LHCN-M2 (cell line): ENCODE results near the gene CCR4. TPM values are rescaled to one million over a fixed set of nuclear protein-coding genes. Genes with fewer than 3 reads are reported as not detected.
A peak's percentile ranks its signal among the peaks of the same experiment; 100 is the strongest.
"Not testable (repeated sequence)": the region's sequence is repeated elsewhere in the genome, so short reads cannot be mapped to it uniquely, and the experiment has no call there.

Source experiments
- DNase-seq: peaks from one replicate; pipeline ENCODE4 v3.0.0-alpha.2; 2012; ENCODE audit warnings: low read depth
- polyA plus RNA-seq: library from polyadenylated mRNA; unstranded; fragments of >200 nt; gene quantifications from one replicate; pipeline ENCODE4 v1.2.1, GENCODE V29; 2012; ENCODE audit warnings: missing spikeins
- total RNA-seq: library from RNA; depleted of rRNA; stranded (reverse); fragments of >200 nt; gene quantifications from 2 replicates; pipeline ENCODE4 v1.2.3, GENCODE V29; 2014; rRNA removed

Gene CCR4
- total RNA-seq, result not detected in 2 replicates
- polyA plus RNA-seq, result not detected

DNA sequence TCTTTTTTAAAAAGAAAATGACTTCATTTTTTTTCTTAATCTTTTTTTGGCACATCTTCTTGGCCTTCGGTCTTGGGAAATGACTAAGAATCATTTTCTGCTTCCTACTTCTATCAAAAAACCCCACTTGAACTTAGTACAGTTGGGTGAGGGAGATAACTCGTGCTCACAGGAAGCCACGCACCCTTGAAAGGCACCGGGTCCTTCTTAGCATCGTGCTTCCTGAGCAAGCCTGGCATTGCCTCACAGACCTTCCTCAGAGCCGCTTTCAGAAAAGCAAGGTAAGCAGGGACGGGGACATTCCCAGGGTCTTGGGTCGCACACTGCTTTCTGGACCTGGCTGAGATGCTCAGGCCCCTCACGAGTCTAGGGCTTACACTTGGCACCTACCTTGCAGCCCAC is at the start of gene CCR4:
Gene CCR4 (plus strand): TSS at position 235 of the 402 bp plus-strand sequence. CDS start 1,779 bp downstream, outside the sequence.
- no peak for DNase-seq

DNA sequence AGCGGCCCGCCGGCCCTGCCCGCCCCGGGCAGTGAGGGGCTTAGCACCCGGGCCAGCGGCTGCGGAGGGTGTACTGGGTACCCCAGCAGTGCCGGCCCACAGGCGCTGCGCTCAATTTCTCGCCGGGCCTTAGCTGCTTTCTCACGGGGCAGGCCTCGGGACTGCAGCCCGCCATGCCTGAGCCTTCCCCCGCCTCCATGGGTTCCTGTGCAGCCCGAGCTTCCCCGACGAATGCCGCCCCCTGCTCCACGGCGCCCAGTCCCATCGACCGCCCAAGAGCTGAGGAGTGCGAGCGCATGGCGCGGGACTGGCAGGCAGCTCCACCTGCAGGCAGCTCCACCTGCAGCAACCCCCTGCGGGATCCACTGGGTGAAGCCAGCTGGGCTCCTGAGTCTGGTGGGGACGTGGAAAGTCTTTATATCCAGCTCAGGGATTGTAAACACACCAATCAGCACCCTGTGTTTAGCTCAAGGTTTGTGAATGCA is 48.5 kb upstream of the CCR4 start:
- DNase-seq, result not testable (repeated sequence)

DNA sequence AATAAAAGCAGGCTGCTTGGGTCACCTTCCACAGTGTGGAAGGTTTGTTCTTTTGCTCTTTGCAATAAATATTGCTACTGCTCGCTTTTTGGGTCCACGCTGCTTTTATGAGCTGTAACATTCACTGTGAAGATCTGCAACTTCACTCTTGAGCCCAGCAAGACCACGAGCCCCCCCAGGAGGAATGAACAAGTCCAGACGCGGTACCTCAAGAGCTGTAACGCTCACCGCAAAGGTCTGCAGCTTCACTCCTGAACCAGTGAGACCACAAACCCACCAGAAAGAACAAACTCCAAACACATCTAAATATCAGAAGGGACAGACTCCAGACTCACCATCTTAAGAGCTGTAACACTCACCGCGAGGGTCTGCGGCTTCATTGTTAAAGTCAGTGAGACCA is 47.5 kb upstream of the CCR4 start:
- no peak for DNase-seq

DNA sequence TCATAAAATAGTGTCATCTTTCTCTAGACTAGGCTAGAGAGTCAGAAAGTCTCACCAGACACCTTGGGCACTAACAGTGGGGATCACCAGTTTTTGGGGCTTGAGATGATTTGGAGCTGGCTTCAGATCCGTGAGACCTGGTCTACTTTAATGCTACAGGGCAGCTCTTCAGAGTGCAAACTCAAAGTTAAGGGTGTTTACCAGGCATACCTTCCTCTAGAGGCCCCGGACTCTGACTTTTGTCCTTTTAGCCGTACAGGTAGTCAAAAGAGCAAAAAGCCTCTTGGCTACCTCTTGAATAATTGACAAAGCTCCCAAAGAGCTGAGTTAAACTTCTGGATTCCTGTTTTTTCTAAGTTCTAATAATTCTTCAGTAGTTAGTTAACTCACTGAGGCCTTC is 41.4 kb upstream of the CCR4 start:
- DNase-seq, result no peak

DNA sequence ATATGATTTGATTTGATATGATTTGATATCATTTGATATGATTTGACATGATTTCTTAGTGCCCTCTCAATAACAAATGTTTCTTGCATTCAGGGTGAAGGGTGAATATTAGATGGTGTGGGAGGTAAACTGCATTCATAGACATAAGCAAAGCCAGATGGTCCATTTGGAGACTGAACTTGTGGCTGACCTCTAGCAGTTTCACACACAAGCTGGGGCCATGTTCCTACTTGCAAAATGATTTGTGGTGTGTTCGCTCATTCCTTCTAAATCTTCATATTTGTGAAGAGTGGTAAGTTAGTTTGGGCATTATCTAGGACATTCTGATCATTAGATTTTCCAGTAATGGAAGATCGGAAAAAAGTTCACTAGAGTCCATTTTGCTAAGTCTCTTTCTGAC is 40.5 kb upstream of the CCR4 start:
- DNase-seq, result no peak

DNA sequence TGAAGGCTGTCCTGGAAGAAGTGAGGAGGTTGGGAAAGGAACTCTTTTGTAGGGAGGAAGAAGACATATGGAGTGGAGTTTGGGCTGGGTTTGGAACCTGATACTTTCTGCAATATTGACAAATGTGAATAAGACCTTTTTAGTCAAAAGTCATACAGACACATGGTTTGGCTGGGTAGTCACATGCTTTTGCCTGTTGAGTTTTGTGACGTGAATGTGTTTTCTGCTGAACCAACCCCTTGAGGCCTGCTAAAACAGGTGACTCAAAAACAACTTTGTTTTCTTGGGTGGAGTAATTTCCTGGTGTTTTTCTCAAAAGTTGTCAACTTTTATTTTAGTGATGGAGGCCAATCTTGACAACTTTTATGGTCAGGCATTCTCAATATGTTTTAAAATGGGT is 39.4 kb upstream of the CCR4 start:
- DNase-seq, result no peak

DNA sequence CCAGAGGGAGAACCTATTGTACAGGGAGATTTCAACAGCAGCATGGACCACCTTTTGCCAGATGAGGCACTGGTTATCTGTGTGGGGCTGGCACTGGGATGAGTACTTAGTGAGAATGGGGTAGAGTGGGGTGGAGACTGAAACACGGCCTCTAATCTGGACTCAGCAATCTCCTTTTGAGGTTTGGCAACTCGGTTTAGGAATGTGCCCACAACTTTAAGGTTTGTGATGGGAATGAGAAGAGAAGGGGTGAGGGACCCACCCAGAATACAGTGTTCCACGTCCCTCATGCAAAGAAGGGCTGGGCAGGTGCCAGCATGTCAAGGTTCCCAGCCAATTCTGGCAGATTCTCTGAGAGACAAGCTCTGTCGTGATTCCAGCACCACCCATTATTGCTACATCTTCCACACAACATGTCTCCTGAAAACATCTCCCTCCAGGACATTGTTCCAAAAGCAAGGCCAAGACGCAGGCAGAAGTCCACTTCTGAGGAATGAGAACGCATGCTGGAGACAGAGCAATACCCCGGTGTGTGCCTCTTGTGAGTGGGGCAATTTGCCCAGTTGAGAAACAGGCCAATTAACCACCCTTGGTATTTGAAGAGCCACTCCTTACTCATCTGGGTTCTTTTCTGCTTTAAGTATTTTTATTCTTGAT is 37.5 kb upstream of the CCR4 start:
- no peak for DNase-seq

DNA sequence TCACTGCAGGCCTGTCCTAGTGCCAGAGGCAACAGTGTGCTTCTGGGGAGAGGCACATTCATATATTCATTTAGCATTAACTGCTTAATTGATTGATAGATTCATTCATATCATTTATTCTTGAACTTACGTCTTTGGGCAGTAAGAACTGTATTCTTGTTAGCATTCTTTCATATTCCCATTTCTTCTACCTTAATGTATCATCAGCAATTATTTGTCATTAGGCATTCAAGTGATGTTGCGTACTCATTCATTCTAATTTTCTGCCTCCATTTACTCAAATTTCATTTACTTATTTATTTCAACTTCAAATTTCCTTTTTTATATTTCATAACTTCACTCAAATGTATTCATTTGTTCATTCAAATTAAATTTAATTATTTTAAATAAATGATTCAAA is 31.5 kb upstream of the CCR4 start:
- DNase-seq, result no peak

- DNase-seq, result no peak
Measured at GRCh38 chr3:32922078-32922477, 29.4 kb upstream of the CCR4 start.

DNA sequence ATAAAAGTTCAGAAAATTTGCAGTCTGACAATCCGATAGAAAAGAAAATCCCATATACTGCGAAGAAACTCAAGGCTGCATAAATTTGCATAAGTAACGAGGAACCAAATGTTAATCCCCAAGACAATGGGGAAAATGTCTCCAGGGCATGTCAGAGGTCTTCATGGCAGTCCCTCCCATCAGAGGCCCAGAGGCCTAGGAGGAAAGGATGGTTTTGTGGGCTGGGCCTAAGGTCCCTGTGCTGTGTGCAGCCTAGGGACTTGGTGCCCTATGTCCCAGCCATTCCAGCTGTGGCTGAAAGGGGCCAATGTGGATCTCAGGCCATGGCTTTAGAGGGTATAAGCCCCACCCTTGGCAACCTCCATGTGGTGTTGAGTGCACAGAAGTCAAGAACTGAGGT is 21.3 kb upstream of the CCR4 start:
- no peak for DNase-seq

DNA sequence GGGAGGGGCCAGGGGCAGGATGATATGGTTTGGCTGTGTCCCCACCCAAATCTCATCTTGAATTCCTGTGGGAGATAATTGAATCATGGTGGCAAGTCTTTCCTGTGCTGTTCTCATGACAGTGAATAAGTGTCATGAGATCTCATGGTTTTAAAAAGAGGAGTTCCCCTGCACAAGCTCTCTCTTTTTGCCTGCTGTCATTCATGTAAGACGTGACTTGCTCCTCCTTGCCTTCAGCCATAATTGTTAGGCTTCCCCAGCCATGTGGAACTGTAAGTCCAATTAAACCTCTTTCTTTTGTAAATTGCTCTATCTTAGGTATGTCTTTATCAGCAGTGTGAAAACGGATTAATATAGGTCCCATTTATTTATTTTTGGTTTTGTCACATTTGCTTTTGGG is 20.2 kb upstream of the CCR4 start:
- not testable (repeated sequence) for DNase-seq

DNA sequence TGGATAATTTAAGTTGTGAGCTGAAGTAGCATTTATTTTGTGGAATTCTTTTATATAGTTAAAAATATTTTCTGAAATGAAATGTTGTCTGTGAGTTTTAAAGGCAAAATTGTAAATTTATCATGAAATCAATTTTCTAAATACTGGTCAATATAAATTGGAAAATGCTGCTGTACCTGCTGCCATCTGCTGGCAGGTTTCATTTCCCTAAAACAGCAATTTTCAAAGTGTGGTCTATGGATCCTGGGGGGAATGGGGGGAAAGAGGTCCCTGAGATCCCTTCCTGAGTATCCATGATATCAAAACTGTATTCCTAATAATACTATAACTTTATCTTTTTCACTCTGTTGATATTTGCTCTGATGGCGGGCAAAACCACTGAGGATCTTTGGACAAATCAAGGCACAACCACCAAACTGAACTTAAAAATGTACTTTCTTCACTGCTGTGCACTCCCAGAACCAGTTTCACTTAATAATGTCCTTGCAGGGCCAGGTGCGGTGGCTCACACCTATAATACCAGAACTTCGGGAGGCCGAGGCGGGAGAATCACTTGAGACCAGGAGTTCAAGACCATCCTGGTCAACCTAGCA is 17.2 kb upstream of the CCR4 start:
- DNase-seq, result no peak

GRCh38 chr3:32937331-32937730 is 14.1 kb upstream of the CCR4 start:
- DNase-seq, result peak; percentile 14

GRCh38 chr3:32939531-32940284 is 11.7 kb upstream of the CCR4 start:
- DNase-seq, result not testable (repeated sequence)

GRCh38 chr3:32940726-32941125 is 10.7 kb upstream of the CCR4 start:
- DNase-seq, result no peak

GRCh38 chr3:32945136-32945535 is 6.3 kb upstream of the CCR4 start:
- DNase-seq, result peak; percentile 1

DNA sequence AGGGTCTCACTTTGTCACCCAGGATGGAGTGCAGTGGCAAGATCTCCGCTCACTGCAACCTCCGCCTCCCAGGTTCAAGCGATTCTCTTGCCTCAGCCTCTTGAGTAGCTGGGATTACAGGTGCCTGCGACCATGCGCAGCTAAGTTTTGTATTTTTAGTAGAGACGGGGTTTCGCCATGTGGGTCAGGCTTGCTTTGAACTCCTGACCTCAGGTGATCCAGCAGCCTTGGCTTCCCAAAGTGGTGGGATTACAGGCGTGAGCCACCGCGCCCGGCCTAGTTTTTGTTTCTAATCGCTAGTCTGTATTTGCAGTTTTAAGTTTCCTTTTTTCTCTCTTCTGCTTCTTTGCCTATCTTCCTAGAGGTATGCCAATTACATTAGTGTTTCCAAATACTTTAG is 5.8 kb upstream of the CCR4 start:
- DNase-seq, result not testable (repeated sequence)

DNA sequence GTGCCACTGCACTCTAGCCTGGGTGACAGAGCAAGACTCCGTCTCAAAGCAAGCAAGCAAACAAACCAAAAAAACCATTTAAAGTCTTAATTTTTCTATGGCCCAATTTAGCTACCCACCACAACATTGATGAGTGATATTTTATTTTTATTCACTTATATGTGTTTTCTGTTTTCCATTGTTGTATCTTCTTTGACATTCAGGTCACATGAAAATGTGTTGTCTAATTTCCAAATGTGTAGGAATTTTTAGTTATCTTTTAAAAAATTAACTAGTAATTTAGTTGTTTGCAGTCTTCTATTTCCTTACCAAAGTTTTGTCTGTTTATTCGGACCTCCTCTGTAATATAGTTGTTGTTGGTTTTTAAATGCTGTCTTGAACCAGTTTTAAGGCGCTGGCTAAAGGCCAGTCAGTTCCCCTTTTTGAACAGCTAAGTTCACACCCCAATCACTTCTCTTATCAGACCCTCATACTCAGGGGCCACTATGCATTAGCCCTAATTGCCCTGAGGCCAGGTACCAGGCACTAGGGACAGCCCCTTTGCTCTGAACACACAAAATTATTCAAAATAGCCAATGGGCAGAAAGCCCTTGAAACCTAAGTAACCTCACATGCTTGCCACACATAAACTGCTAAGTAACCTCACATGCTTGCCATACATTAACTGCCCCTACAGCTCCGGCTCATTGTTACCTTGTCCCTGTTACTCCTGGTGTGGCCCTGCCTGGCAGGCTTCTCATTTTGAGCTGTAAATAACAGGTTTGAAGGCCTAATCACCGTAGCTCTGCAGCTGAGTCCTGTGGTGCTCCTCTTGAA is 4.3 kb upstream of the CCR4 start:
- no peak for DNase-seq

- DNase-seq, result peak; percentile 78
Measured at GRCh38 chr3:32947789-32948238, 3.6 kb upstream of the CCR4 start.

- no peak for DNase-seq
Measured at GRCh38 chr3:32948625-32949445, 2.6 kb upstream of the CCR4 start.

- no peak for DNase-seq
Measured at GRCh38 chr3:32950516-32950915, 928 bp upstream of the CCR4 start.
